GM18502 (cell line): ENCODE results near the gene MAGEB1.
A peak's percentile ranks its signal among the peaks of the same experiment; 100 is the strongest.

ENCODE experiments used
- ATAC-seq: cut with Tn5 transposase; IDR thresholded peaks from one replicate; pipeline ENCODE4 v1.9.1; 2021; ENCODE audit warnings: mild to moderate bottlenecking; ENCODE audit not compliant: unreplicated experiment, poor library complexity

MAGEB1 gene

GRCh38 chrX:30246769-30247489, at the start of gene MAGEB1:
Gene MAGEB1 (plus strand): TSS chrX:30247146. CDS start chrX:30250494, 3,348 bp downstream.
- no peak for ATAC-seq

GRCh38 chrX:30212172-30212571, 34.8 kb upstream of the MAGEB1 start:
- no peak for ATAC-seq

- peak; percentile 58 for ATAC-seq
Observed at GRCh38 chrX:30215357-30215843, 31.5 kb upstream of the MAGEB1 start, which contains the start of gene MAGEB2. Gene MAGEB2 (plus strand): TSS chrX:30215563. CDS start chrX:30218581, 3,018 bp downstream.

GRCh38 chrX:30217465-30217864, 29.5 kb upstream of the MAGEB1 start:
- no peak for ATAC-seq

GRCh38 chrX:30219372-30219771, 27.6 kb upstream of the MAGEB1 start:
- ATAC-seq, result no peak

- ATAC-seq, result no peak
Observed at GRCh38 chrX:30220661-30221060, 26.3 kb upstream of the MAGEB1 start.

GRCh38 chrX:30224536-30224935, 22.4 kb upstream of the MAGEB1 start:
- ATAC-seq, result no peak

GRCh38 chrX:30228526-30228925, 18.4 kb upstream of the MAGEB1 start:
- no peak for ATAC-seq

GRCh38 chrX:30230395-30230794, 16.6 kb upstream of the MAGEB1 start, which contains the start of gene MAGEB3:
Gene MAGEB3 (plus strand): TSS chrX:30230657. CDS start chrX:30235925, 5,268 bp downstream.
- no peak for ATAC-seq

GRCh38 chrX:30241724-30242415, 5.1 kb upstream of the MAGEB1 start, which contains the start of gene MAGEB4:
Gene MAGEB4 (plus strand): TSS chrX:30242000. CDS start chrX:30242136, 136 bp downstream.
- ATAC-seq, result peak; percentile 64

- peak; percentile 76 for ATAC-seq
Observed at GRCh38 chrX:30248854-30249253, 1.9 kb downstream of the MAGEB1 start.

GRCh38 chrX:30253257-30253656, 6.3 kb downstream of the MAGEB1 start:
- ATAC-seq, result peak; percentile 59

GRCh38 chrX:30259927-30260326, 13.0 kb downstream of the MAGEB1 start:
- no peak for ATAC-seq

- no peak for ATAC-seq
Observed at GRCh38 chrX:30261012-30261411, 14.1 kb downstream of the MAGEB1 start.

GRCh38 chrX:30262763-30263162, 15.8 kb downstream of the MAGEB1 start:
- no peak for ATAC-seq

GRCh38 chrX:30270639-30271038, 23.7 kb downstream of the MAGEB1 start:
- ATAC-seq, result no peak

GRCh38 chrX:30275498-30275897, 28.6 kb downstream of the MAGEB1 start:
- ATAC-seq, result no peak

- no peak for ATAC-seq
Observed at GRCh38 chrX:30278365-30278764, 31.4 kb downstream of the MAGEB1 start.

GRCh38 chrX:30280428-30280827, 33.5 kb downstream of the MAGEB1 start:
- ATAC-seq, result no peak

- no peak for ATAC-seq
Observed at GRCh38 chrX:30282527-30282926, 35.6 kb downstream of the MAGEB1 start.

- ATAC-seq, result no peak
Observed at GRCh38 chrX:30283456-30284200, 36.7 kb downstream of the MAGEB1 start.
